ENCODE results near the gene LRMDA.

LRMDA gene

GRCh38 chr10:76248649-76249200, 817.3 kb downstream of the LRMDA start:
- Histone ChIP-seq H3K27ac (no peak overlapping the region), H3K27me3 (ENCODE audit: insufficient read depth, low read depth, severe bottlenecking) (no peaks in the 10 kb centered on the region), H3K36me3 (no peaks in the 10 kb centered on the region), H3K4me3 (ENCODE audit: low read depth, low read length) (no peak overlapping the region), H3K9me3 (ENCODE audit: severe bottlenecking) (no peaks in the 10 kb centered on the region)
- DNase-seq = no peak
- TF ChIP-seq CTCF (IDR thresholded peaks at IDR 0.05; ENCODE audit: low read depth, low read length) = no peak

- Histone ChIP-seq H3K27me3 (ENCODE audit: insufficient read depth, low read depth, severe bottlenecking) (no peaks in the 10 kb centered on the region), H3K27ac (no peak overlapping the region), H3K36me3 (no peaks in the 10 kb centered on the region), H3K4me3 (ENCODE audit: low read depth, low read length) (no peak overlapping the region), H3K9me3 (ENCODE audit: severe bottlenecking) (no peaks in the 10 kb centered on the region)
- no peak for DNase-seq
- no peak for TF ChIP-seq CTCF (IDR thresholded peaks at IDR 0.05; ENCODE audit: low read depth, low read length)
Observed at GRCh38 chr10:76251841-76252671, 820.6 kb downstream of the LRMDA start.

DNA sequence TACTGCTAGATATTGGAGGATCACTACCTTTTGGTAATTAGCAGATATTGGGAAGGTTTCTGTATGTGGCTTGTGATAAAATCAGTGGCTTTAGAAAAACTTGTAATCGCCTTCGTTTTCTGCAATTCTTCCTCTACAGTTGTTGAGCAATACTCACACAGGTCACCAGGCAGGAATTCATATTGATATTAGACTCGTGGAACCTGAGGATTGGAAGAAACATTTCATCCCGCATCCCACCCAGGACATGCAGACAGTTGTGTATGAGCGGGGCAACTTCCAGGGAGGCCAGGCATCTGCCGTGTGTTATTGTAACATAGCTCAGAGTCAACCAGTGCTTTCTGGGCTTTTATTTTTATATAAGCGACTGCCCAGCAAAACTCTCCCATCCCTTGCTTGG, 821.3 kb downstream of the LRMDA start:
- H3K4me3 ChIP-seq (ENCODE audit: low read depth, low read length) = no peak overlapping the region
- H3K27ac ChIP-seq = no peak overlapping the region
- no peaks in the 10 kb centered on the region for H3K27me3 ChIP-seq (ENCODE audit: insufficient read depth, low read depth, severe bottlenecking)
- no peak for TF ChIP-seq CTCF (IDR thresholded peaks at IDR 0.05; ENCODE audit: low read depth, low read length)
- no peak for DNase-seq
- H3K9me3 ChIP-seq (ENCODE audit: severe bottlenecking) = no peaks in the 10 kb centered on the region
- no peaks in the 10 kb centered on the region for H3K36me3 ChIP-seq

DNA sequence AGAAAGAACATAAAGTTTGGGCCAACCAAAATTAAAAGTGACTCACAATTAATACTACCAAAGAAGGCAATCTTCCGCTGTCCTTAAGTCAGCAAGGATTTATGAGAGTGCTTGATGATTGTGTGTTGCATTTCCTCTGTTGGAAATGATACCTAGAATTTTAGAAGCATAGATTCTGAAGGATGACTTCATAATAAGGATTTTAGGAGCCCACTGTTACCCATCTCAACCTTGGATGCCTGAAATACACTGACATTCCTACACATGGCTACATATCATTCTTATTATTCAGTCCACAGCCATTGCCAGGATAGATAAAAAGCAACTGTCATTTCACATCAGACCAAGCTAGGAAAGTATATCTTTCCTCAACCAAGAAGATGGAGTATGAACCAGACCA, 823.8 kb downstream of the LRMDA start:
- Histone ChIP-seq H3K9me3 (ENCODE audit: severe bottlenecking) (no peaks in the 10 kb centered on the region), H3K36me3 (no peaks in the 10 kb centered on the region), H3K27ac (no peak overlapping the region), H3K4me3 (ENCODE audit: low read depth, low read length) (no peak overlapping the region), H3K27me3 (ENCODE audit: insufficient read depth, low read depth, severe bottlenecking) (no peaks in the 10 kb centered on the region)
- TF ChIP-seq CTCF (IDR thresholded peaks at IDR 0.05; ENCODE audit: low read depth, low read length) = no peak
- no peak for DNase-seq

DNA sequence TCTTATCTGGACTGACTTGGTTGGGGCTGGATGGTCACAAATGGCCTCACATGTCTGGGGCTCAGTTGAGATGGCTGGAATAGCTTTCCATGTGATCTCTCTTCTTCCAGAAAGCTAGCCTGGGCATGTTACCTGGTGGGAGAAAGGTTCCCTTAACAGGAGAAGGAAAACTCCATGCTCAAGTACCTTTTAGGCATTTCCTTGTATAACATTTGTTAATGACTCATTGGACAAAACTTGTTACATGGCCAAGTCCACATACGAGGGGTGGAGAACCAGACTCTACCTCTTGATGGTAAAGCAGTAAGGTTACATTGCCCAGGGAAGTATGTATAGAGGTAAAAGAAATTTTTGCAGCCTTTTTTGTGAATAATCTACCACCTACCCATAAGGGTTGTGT, 826.4 kb downstream of the LRMDA start:
- no peaks in the 10 kb centered on the region for H3K36me3 ChIP-seq
- no peak for DNase-seq
- no peak overlapping the region for H3K27ac ChIP-seq
- no peak overlapping the region for H3K4me3 ChIP-seq (ENCODE audit: low read depth, low read length)
- no peaks in the 10 kb centered on the region for H3K27me3 ChIP-seq (ENCODE audit: insufficient read depth, low read depth, severe bottlenecking)
- no peak for TF ChIP-seq CTCF (IDR thresholded peaks at IDR 0.05; ENCODE audit: low read depth, low read length)
- H3K9me3 ChIP-seq (ENCODE audit: severe bottlenecking) = no peaks in the 10 kb centered on the region

Data from WERI-Rb-1 (cell line).